Tibial artery (tissue), 4 donors: ENCODE results near the gene HOXA9.
A peak's percentile ranks its signal among the peaks of the same experiment; 100 is the strongest.

ENCODE experiments used
- DNase-seq, 2 donors: peaks; one replicate each; pipeline ENCODE4 v3.0.0-alpha.2; 2019
- H3K27ac ChIP-seq, 2 donors: fragments of 200-600 bp; sonication (generic) in 1 of 2; 1 replicate in 1 of 2; 2 replicates in 1 of 2; pipeline ENCODE4 v1.5.1; 2018 to 2019; ENCODE audit warnings: mild to moderate bottlenecking in 1 of 2
- H3K27me3 ChIP-seq, 2 donors: fragments of 200-600 bp; sonication (generic) in 1 of 2; one replicate each; pipeline versions ENCODE4 v1.5.1 to v1.6.0; 2016 to 2019
- H3K36me3 ChIP-seq, 3 donors: fragments of 200-600 bp; sonication (generic) in 2 of 3; one replicate each; pipeline ENCODE4 v1.5.1; 2016 to 2019; ENCODE audit warnings: mild to moderate bottlenecking in 2 of 3
- H3K4me1 ChIP-seq, 4 donors: fragments of 200-600 bp; sonication (generic) in 2 of 4; 1 replicate in 3 of 4; 2 replicates in 1 of 4; pipeline ENCODE4 v1.5.1; 2016 to 2019
- H3K4me3 ChIP-seq, 2 donors: fragments of 200-600 bp; sonication (generic) in 1 of 2; 1 replicate in 1 of 2; 2 replicates in 1 of 2; pipeline ENCODE4 v1.5.1; 2018 to 2019; ENCODE audit warnings: mild to moderate bottlenecking in 2 of 2
- H3K9me3 ChIP-seq, 3 donors: fragments of 200-600 bp; sonication (generic) in 1 of 3; one replicate each; pipeline ENCODE4 v1.5.1; 2016 to 2019
- intact Hi-C: fragments of 100-400 bp; cut with DNase I; formaldehyde crosslinking; loops from one replicate; pipeline ENCODE4 v1.15.0; 2023; ENCODE audit warnings: low total_unique reads
- TF ChIP-seq, protein P1 (sequence below), 2 experiments: fragments of 200-600 bp in 1 of 2; fragments of 450-650 bp in 1 of 2; IDR thresholded peaks; one replicate each; pipeline ENCODE4 v1.5.1; 2017 to 2019; ENCODE audit warnings: antibody characterized with exemption in 2 of 2, mild to moderate bottlenecking in 1 of 2, moderate library complexity in 1 of 2

Gene HOXA9

DNA sequence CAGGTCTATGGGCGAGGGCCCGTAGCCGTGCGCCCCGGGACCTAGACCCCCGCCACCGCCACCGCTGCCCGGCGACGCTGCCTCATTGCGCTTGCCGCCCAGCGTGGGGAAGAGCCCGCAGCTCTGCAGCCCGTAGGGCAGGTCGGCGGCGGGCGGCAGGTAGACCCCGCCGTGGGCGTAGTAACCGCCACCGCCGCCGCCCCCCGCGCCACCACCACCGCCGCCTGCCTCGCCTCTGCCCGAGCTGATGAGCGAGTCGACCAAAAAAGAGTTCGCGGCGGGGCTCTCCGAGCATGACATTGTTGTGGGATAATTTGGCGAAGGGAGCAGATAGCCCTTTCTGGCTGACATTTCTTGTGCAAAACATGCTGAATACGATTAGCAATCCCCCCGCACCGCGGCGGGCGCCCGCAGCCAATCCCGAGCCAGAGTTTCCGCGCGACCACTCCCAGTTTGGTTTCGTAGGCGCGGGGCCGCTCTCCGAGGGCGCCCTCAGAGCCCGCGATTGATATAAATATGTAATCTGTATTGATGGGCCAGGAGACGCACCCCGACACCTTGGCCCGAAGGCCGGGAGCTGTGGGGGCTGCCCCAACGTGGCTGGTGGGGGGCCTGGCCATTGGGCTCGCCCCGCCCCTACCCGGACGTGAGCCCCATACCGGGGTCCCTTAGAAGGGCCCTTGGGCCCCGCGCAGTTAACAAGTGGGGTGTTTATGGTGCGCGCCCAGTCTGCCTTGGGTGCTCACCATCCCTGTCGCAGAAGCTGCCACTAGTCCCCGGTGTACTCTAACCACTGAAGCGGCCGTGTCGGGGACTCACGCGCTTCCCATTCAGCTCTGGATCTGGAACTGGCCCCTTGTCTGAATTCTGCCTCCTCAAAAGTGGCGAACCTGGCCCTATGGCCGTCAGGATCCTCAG, 8.9 kb upstream of the HOXA9 start, which contains the start of gene HOXA10:
TSS of gene HOXA10 (minus strand) at position 365 of the 918 bp plus-strand sequence. CDS start at position 351, 14 bp downstream.
- TF ChIP-seq, protein P1, sequence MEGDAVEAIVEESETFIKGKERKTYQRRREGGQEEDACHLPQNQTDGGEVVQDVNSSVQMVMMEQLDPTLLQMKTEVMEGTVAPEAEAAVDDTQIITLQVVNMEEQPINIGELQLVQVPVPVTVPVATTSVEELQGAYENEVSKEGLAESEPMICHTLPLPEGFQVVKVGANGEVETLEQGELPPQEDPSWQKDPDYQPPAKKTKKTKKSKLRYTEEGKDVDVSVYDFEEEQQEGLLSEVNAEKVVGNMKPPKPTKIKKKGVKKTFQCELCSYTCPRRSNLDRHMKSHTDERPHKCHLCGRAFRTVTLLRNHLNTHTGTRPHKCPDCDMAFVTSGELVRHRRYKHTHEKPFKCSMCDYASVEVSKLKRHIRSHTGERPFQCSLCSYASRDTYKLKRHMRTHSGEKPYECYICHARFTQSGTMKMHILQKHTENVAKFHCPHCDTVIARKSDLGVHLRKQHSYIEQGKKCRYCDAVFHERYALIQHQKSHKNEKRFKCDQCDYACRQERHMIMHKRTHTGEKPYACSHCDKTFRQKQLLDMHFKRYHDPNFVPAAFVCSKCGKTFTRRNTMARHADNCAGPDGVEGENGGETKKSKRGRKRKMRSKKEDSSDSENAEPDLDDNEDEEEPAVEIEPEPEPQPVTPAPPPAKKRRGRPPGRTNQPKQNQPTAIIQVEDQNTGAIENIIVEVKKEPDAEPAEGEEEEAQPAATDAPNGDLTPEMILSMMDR (IDR thresholded peaks at IDR 0.05) = peak in 1 of 2 experiments; percentile 11
- intact Hi-C loops = loop anchor here (5.0 kb wide), 1 partner anchor 977 kb away; no protein-coding TSS in a partner anchor
- peak within 1 kb of the TSS; percentile 68 to 91 for H3K4me3 ChIP-seq
- peak within 1 kb of the TSS; percentile 96 to 97 for H3K27ac ChIP-seq
- H3K36me3 ChIP-seq = no peaks in the 10 kb centered on the region
- peak; percentile 61 to 86 for DNase-seq
- peaks cover 0 to 3% of the 10 kb centered on the region in 2 donors for H3K27me3 ChIP-seq
- no peaks in the 10 kb centered on the region for H3K9me3 ChIP-seq
- H3K4me1 ChIP-seq = peaks cover 0 to 33% (median 10%) of the 10 kb centered on the region in 4 donors

GRCh38 chr7:27173511-27173955, 8.2 kb upstream of the HOXA9 start:
- peak; percentile 25 to 81 for DNase-seq
- intact Hi-C loops = loop anchor here (5.0 kb wide), 1 partner anchor 976 kb away; no protein-coding TSS in a partner anchor
- Histone ChIP-seq H3K27ac (peak overlapping the region; percentile 96 to 97), H3K4me1 (peaks cover 0 to 33% (median 10%) of the 10 kb centered on the region in 4 donors), H3K36me3 (no peaks in the 10 kb centered on the region), H3K27me3 (no peaks in the 10 kb centered on the region), H3K9me3 (no peaks in the 10 kb centered on the region), H3K4me3 (peak overlapping the region; percentile 68 to 91)
- TF ChIP-seq, protein P1 (IDR thresholded peaks at IDR 0.05) = no peak

DNA sequence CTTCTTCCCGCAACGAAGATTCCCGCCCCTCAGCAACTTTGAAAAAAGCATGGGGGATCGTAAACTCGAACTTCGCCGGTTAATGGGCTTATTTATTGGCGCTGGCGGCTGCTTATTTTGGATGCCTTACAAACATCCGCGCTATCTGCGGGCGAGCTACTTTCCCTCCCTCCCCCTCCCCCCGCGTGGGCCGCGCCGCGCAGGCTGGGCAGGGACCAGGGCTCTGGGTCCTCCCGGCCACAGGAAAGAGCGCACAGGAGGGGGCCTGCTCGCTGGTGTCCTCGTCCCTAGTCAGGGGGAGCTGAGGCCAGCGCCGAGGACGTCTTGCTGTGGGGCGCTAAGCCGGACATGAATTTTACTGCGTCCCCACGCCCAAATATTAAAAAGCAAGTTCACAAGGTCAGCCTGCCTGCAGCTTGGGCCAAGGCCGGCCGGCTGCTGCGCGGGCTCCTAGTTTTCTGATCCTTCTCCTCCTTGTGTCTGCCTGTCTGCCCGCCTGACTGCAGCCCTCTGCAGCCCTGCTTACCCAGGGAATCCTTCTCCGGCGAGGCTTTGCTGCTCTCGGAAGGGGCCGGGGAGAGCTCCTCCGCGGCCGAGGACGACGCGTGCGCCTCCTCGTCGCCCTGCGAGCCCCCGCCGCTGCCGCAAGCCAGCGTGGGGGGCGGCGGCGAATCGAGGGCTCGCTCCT, 7.6 kb upstream of the HOXA9 start:
- peak; percentile 85 to 95 for DNase-seq
- intact Hi-C loops = loop anchor here (5.0 kb wide), 1 partner anchor 976 kb away; no protein-coding TSS in a partner anchor
- H3K27me3 ChIP-seq = no peaks in the 10 kb centered on the region
- peak overlapping the region; percentile 96 to 97 for H3K27ac ChIP-seq
- H3K4me3 ChIP-seq = peak overlapping the region; percentile 68 to 91
- no peaks in the 10 kb centered on the region for H3K36me3 ChIP-seq
- H3K9me3 ChIP-seq = no peaks in the 10 kb centered on the region
- peaks cover 0 to 37% (median 10%) of the 10 kb centered on the region in 4 donors for H3K4me1 ChIP-seq
- TF ChIP-seq, protein P1 (IDR thresholded peaks at IDR 0.05) = no peak

GRCh38 chr7:27172315-27172774, 7.0 kb upstream of the HOXA9 start:
- H3K4me3 ChIP-seq = peak overlapping the region; percentile 68 to 91
- peaks cover 0 to 41% (median 12%) of the 10 kb centered on the region in 4 donors for H3K4me1 ChIP-seq
- H3K27ac ChIP-seq = peak overlapping the region; percentile 96 to 97
- H3K9me3 ChIP-seq = no peaks in the 10 kb centered on the region
- TF ChIP-seq, protein P1 (IDR thresholded peaks at IDR 0.05) = no peak
- peak; percentile 34 to 73 for DNase-seq
- intact Hi-C loops = loop anchor here (5.0 kb wide), 1 partner anchor 975 kb away; no protein-coding TSS in a partner anchor
- H3K36me3 ChIP-seq = no peaks in the 10 kb centered on the region
- H3K27me3 ChIP-seq = no peaks in the 10 kb centered on the region

- peak overlapping the region; percentile 68 to 91 for H3K4me3 ChIP-seq
- peak; percentile 24 to 70 for DNase-seq
- H3K27me3 ChIP-seq = no peaks in the 10 kb centered on the region
- TF ChIP-seq, protein P1 (IDR thresholded peaks at IDR 0.05) = no peak
- H3K9me3 ChIP-seq = no peaks in the 10 kb centered on the region
- intact Hi-C loops = loop anchor here (5.0 kb wide), 1 partner anchor 974 kb away; no protein-coding TSS in a partner anchor
- no peaks in the 10 kb centered on the region for H3K36me3 ChIP-seq
- peak overlapping the region; percentile 96 to 97 for H3K27ac ChIP-seq
- peaks cover 0 to 41% (median 12%) of the 10 kb centered on the region in 4 donors for H3K4me1 ChIP-seq
Measured at GRCh38 chr7:27171637-27172314, 6.4 kb upstream of the HOXA9 start.
